ENCODE data around the gene PAGR1. TPM values are rescaled to one million over a fixed set of nuclear protein-coding genes. Genes with fewer than 3 reads are reported as not detected.

PAGR1 gene
- total and polyA plus RNA-seq, 8 donors, result 16.4 to 40.6 (median 29.0) TPM

DNA sequence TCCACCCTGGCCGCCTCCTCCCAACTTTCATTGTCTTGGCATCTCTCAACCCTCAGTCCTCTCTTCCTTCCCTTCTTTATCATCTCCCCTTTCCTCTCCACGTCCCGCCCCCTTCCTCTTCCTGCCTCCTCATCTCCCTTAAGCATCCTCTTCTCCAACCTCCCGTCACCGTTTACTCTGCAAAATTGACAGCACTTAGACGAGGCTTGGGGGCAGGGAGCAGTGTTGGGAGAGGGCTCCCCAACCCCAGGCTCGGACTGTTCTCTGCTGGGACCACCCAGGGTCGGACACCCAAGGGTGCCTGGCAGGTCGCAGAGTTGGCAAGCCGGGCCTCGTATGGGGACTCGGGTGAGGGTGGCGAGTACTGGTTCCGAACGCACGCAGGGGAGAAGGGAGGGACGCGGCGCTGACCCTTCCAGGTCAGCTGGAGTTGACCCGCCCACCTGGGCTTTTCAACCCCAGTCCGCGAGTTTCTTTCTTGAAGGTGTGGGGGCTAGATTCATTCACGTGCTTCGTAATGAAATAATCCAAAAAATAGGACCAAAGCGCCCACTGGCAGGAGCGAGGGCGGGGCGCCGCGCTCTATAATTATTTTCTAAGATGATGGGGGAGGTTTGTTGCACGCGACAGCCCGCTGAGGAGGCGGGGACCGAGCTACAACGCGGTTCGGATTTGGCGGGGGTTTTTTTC lies 775 bp upstream of the PAGR1 start:
- peaks cover 34 to 80% of the 10 kb centered on the region in 2 donors for H3K4me1 ChIP-seq
- DNase-seq, result no peak

DNA sequence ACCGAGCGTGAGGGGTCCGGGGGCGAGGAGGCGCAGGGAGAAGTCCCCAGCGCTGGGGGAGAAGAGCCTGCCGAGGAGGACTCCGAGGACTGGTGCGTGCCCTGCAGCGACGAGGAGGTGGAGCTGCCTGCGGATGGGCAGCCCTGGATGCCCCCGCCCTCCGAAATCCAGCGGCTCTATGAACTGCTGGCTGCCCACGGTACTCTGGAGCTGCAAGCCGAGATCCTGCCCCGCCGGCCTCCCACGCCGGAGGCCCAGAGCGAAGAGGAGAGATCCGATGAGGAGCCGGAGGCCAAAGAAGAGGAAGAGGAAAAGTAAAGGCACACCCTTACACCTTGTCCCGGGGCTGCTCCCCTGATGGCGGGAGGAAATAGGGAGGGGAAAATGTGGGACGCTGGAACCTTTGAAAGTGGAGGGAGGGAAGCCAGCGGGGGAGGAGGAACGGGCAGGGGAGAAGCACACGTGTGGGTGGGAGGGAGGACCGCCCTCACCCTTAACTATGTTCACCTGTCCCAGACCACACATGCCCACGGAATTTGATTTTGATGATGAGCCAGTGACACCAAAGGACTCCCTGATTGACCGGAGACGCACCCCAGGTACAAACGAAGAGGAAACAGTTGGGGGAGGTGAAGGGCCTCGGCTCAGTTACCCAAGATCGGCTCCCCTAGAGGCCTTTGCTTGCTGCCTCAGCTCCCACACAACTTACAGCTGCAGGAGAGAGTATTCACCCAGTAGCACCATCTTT lies 916 bp downstream of the PAGR1 start:
- TF ChIP-seq, protein P1, sequence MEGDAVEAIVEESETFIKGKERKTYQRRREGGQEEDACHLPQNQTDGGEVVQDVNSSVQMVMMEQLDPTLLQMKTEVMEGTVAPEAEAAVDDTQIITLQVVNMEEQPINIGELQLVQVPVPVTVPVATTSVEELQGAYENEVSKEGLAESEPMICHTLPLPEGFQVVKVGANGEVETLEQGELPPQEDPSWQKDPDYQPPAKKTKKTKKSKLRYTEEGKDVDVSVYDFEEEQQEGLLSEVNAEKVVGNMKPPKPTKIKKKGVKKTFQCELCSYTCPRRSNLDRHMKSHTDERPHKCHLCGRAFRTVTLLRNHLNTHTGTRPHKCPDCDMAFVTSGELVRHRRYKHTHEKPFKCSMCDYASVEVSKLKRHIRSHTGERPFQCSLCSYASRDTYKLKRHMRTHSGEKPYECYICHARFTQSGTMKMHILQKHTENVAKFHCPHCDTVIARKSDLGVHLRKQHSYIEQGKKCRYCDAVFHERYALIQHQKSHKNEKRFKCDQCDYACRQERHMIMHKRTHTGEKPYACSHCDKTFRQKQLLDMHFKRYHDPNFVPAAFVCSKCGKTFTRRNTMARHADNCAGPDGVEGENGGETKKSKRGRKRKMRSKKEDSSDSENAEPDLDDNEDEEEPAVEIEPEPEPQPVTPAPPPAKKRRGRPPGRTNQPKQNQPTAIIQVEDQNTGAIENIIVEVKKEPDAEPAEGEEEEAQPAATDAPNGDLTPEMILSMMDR (IDR thresholded peaks at IDR 0.05), result no peak
- intact Hi-C loops (cut with DNase I), result no loop called here
- Histone ChIP-seq H3K4me1 (peaks cover 31 to 74% of the 10 kb centered on the region in 2 donors), H3K27me3 (peaks cover 0 to 13% of the 10 kb centered on the region in 2 donors), H3K27ac (peak overlapping the region; percentile 97), H3K36me3 (peaks cover 0 to 9% of the 10 kb centered on the region in 2 donors), H3K4me3 (peak overlapping the region; percentile 75 to 84), H3K9me3 (no peaks in the 10 kb centered on the region)
- peak in 3 of 4 donors; percentile 45 to 91 (median 75) for DNase-seq
- ATAC-seq, result peak; percentile 38

More for the DNA sequence above, 775 bp upstream of the PAGR1 start:
- Histone ChIP-seq H3K4me3 (peak overlapping the region; percentile 75 to 84), H3K36me3 (peaks cover 0 to 13% of the 10 kb centered on the region in 2 donors), H3K27ac (peak overlapping the region; percentile 97), H3K27me3 (peaks cover 0 to 20% of the 10 kb centered on the region in 2 donors), H3K9me3 (no peaks in the 10 kb centered on the region)
- intact Hi-C loops (cut with DNase I), result no loop called here
- TF ChIP-seq, protein P1 (IDR thresholded peaks at IDR 0.05), result no peak
- no peak for ATAC-seq

DNA sequence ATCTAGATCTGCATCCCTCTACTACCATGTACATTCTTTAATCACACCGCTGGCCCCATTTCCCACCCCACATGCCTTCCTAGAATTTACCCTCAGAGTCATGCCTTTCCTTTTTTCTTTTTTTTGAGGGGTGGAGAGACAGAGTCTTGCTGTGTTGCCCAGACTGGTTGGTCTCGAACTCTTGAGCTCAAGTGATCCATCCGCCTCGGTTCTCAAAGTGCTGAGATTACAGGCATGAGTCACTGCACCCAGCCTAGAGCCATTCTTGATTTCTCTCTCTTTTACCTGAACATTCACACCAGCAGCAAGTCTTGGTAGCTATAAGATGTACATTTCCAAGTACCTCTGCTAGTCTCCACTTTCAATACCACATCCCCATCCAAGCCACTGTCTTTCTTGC lies 2.1 kb downstream of the PAGR1 start:
- peak overlapping the region in 1 of 2 donors; percentile 97 for H3K27ac ChIP-seq
- peaks cover 0 to 9% of the 10 kb centered on the region in 2 donors for H3K36me3 ChIP-seq
- intact Hi-C loops (cut with DNase I), result no loop called here
- no peak for ATAC-seq
- peaks cover 0 to 1% of the 10 kb centered on the region in 2 donors for H3K27me3 ChIP-seq
- no peak for DNase-seq
- peak overlapping the region in 1 of 2 donors; percentile 84 for H3K4me3 ChIP-seq
- H3K4me1 ChIP-seq, result peaks cover 43 to 74% of the 10 kb centered on the region in 2 donors
- no peaks in the 10 kb centered on the region for H3K9me3 ChIP-seq
- TF ChIP-seq, protein P1 (IDR thresholded peaks at IDR 0.05), result no peak

DNA sequence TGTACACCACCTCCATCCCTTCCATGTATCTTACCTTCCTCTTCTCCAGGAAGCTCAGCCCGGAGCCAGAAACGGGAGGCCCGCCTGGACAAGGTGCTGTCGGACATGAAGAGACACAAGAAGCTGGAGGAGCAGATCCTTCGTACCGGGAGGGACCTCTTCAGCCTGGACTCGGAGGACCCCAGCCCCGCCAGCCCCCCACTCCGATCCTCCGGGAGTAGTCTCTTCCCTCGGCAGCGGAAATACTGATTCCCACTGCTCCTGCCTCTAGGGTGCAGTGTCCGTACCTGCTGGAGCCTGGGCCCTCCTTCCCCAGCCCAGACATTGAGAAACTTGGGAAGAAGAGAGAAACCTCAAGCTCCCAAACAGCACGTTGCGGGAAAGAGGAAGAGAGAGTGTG lies 3.6 kb downstream of the PAGR1 start:
- Histone ChIP-seq H3K4me1 (peaks cover 56 to 83% of the 10 kb centered on the region in 2 donors), H3K27ac (peak overlapping the region; percentile 89 to 92), H3K36me3 (peaks cover 0 to 9% of the 10 kb centered on the region in 2 donors), H3K9me3 (no peaks in the 10 kb centered on the region), H3K27me3 (no peaks in the 10 kb centered on the region), H3K4me3 (peak overlapping the region in 1 of 2 donors; percentile 84)
- TF ChIP-seq, protein P1 (IDR thresholded peaks at IDR 0.05), result no peak
- intact Hi-C loops (cut with DNase I), result no loop called here
- ATAC-seq (no peak), DNase-seq (no peak)

DNA sequence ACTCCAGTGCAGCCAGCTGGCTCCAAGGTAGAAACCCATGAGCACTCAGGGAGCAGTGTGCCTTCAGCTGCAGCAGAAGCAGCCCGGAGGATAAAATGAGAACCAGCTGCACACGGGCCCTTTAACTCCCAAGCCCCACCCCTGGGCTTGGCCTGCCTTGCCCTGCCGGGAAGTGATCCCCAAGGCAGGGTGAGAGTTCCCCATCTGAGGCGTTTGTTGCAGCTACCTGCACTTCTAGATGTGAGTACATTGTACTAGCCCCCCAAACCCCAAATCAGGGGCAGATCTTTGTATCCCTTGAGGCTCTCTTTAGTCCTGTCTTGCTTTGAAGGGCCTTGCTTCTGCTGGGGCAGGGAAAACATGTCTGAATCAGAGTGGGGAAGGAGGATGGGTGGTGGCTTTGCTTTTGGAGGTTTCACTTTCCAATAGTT lies 4.3 kb downstream of the PAGR1 start, which contains the start of gene MVP:
Gene MVP (plus strand): TSS at position 192 of the 431 bp plus-strand sequence. CDS start 10,088 bp downstream, outside the sequence.
- peaks cover 56 to 83% of the 10 kb centered on the region in 2 donors for H3K4me1 ChIP-seq
- TF ChIP-seq, protein P1 (IDR thresholded peaks at IDR 0.05), result no peak
- peak; percentile 51 for ATAC-seq
- peaks cover 0 to 9% of the 10 kb centered on the region in 2 donors for H3K36me3 ChIP-seq
- peak in 3 of 4 donors; percentile 45 to 93 (median 82) for DNase-seq
- H3K4me3 ChIP-seq, result peak within 1 kb of the TSS; percentile 53 to 84
- no peaks in the 10 kb centered on the region for H3K9me3 ChIP-seq
- no peaks in the 10 kb centered on the region for H3K27me3 ChIP-seq
- intact Hi-C loops (cut with DNase I), result no loop called here
- H3K27ac ChIP-seq, result peak within 1 kb of the TSS; percentile 89 to 92

Data from left lung (tissue), 10 donors.